ENCODE results near the gene GPR162. TPM values are rescaled to one million over a fixed set of nuclear protein-coding genes. Genes with fewer than 3 reads are reported as not detected.

GPR162 gene
- total and polyA plus RNA-seq, 8 donors, result 0.41 to 8.8 (median 1.5) TPM

DNA sequence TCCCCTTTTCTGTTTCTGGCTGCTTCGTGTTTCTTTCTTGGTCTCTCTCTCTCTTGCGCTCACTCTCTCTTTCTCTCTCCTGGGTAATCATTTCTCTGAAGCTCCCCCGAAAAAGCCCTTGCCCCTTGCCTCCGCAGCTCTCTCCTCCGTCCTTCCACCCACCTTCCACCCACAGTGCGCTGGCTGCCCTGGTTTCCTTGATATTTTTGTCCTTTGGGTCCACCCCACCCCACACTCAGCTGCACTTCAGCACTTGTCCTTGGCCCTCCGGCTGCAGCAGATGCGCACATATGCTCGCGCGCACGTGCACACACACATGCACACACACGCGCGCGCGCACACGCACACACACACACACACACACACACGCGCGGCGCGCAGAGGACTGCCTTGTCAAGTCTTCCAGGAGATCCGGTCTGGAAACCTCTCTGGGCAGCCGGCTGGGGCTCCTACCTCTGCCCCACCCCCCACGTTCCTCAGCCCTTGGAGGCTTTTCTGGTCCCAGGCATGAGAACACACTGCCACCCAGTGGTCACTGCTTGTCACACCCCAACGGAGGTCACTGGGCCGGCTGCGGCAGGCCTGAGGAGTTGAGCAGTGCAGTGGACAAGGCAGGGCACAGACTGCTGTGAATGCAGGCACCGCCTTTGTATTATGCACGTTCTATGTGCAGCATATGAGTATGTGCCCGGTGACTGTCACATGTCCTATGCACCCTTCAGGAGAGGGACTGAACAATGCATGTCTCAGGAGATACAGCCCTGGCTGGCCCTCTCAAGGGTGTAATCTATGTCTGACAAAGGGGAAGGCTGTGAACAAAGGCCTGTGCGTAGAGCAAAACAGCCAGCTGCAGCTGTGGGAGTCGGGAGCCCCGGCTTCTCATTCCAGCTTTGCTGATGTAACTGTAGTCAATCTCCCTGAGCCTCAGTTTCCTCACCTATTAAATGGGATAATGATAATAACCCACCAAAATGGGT is 42.8 kb upstream of the GPR162 start:
- ATAC-seq (peak; percentile 97 to 99 (median 98)), DNase-seq (peak; percentile 91 to 97 (median 94)), FAIRE-seq (peak; percentile 5)
- peak overlapping the region in 2 of 4 donors; percentile 27 to 47 for H3K4me3 ChIP-seq
- intact Hi-C loops (cut with DNase I), result no loop called here
- peak overlapping the region in 2 of 4 donors; percentile 5 to 44 for H3K27ac ChIP-seq
- WGBS, 2 donors, result 3 to 4% methylated on average over 35 of the region's 35 CpGs
- TF ChIP-seq, protein P1, sequence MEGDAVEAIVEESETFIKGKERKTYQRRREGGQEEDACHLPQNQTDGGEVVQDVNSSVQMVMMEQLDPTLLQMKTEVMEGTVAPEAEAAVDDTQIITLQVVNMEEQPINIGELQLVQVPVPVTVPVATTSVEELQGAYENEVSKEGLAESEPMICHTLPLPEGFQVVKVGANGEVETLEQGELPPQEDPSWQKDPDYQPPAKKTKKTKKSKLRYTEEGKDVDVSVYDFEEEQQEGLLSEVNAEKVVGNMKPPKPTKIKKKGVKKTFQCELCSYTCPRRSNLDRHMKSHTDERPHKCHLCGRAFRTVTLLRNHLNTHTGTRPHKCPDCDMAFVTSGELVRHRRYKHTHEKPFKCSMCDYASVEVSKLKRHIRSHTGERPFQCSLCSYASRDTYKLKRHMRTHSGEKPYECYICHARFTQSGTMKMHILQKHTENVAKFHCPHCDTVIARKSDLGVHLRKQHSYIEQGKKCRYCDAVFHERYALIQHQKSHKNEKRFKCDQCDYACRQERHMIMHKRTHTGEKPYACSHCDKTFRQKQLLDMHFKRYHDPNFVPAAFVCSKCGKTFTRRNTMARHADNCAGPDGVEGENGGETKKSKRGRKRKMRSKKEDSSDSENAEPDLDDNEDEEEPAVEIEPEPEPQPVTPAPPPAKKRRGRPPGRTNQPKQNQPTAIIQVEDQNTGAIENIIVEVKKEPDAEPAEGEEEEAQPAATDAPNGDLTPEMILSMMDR (IDR thresholded peaks at IDR 0.05), result peak; percentile 91 to 94 (median 93)
- peaks cover 0 to 6% (median 0%) of the 10 kb centered on the region in 3 donors for H3K4me1 ChIP-seq
- no peaks in the 10 kb centered on the region for H3K36me3 ChIP-seq
- no peaks in the 10 kb centered on the region for H3K9me3 ChIP-seq
- H3K27me3 ChIP-seq, result no peaks in the 10 kb centered on the region

DNA sequence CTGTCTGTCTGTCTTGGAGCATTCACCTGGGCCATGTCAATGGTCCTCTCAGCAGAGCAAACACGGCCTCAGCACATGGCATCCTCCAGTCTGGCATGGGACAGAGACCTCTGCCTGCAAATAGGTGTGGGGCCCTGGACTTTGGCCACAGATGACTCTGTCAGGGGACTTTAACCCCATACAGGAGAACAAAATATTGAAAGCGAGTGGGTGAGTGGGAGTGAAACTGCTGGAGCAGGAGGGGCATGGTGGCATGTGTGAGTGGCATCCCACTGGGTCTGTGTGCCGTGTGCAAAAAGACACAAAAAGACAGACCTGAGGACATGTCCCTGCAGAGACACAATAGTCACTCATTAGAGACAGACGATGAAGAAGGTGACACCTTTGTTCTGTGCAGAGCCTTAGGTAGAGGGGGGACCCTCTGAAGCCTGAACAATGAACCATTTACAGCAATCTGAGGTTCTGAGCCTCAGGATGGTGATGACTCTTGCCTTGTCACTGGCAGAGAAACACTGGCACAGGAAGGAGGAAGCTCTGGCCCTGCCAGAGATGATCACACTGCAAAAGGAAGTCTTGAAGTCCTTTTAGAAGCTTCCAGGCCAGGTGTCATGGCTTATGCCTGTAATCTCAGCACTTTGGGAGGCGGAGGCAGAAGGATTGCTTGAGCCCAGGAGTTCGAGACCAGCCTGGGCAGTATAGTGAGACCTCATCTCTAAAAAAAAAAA is 41.8 kb upstream of the GPR162 start:
- WGBS, 2 donors, result 68 to 74% methylated on average over 6 of the region's 6 CpGs
- TF ChIP-seq, protein P1 (IDR thresholded peaks at IDR 0.05), result no peak
- intact Hi-C loops (cut with DNase I), result loop anchor here in 1 of 3 donors (5.0 kb wide), 1 partner anchor 43 kb away; no protein-coding TSS in a partner anchor
- no peak for FAIRE-seq
- no peaks in the 10 kb centered on the region for H3K27me3 ChIP-seq
- H3K4me3 ChIP-seq, result no peak overlapping the region
- no peaks in the 10 kb centered on the region for H3K9me3 ChIP-seq
- peaks cover 0 to 6% (median 0%) of the 10 kb centered on the region in 3 donors for H3K4me1 ChIP-seq
- ATAC-seq, result no peak
- H3K36me3 ChIP-seq, result no peaks in the 10 kb centered on the region
- no peak overlapping the region for H3K27ac ChIP-seq
- DNase-seq, result no peak

DNA sequence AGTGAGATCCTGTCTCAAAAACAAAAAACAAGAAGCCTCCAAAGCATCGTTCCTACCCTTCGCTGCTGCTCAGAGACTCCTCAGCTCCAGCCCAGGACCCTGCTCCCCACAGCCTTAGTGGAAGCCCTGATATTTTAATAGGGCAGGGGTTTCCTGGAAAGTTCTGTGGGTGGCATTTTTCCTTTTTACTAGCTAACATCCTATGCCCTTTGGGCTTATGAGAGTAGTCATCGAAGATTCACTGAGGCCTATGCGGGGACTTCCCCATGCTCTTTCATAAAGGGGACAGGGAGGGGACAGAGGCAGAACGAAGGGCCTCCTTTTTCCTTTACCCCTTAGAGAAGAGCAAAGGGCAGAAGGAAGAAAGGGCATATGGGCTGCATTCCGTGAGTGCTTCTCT is 41.0 kb upstream of the GPR162 start:
- no peak overlapping the region for H3K4me3 ChIP-seq
- no peaks in the 10 kb centered on the region for H3K9me3 ChIP-seq
- FAIRE-seq, result no peak
- intact Hi-C loops (cut with DNase I), result loop anchor here in 1 of 3 donors (5.0 kb wide), 1 partner anchor 43 kb away; no protein-coding TSS in a partner anchor
- 80 to 90% methylated on average over 6 of the region's 6 CpGs for WGBS, 2 donors
- no peaks in the 10 kb centered on the region for H3K36me3 ChIP-seq
- H3K4me1 ChIP-seq, result peaks cover 0 to 4% (median 0%) of the 10 kb centered on the region in 3 donors
- H3K27ac ChIP-seq, result no peak overlapping the region
- no peaks in the 10 kb centered on the region for H3K27me3 ChIP-seq
- TF ChIP-seq, protein P1 (IDR thresholded peaks at IDR 0.05), result no peak
- ATAC-seq, result no peak
- DNase-seq, result no peak

DNA sequence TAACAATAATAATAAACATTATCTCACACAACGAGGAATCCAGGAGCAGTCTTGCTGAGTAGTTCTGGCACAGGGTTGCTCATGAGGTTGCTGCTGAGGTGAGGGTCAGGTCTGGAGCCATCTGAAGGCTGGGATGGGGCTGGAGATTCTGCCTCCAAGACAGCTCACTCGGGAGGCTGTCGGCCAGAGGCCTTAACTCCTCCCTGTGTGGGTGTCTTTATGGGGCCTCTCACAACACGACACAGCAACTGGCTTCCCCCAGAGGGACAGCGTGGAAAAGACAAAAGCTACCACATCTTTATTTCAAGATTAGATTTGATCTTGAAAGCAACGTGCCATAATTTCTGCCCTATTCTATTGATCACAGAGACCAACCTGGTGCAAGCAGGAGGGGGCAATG is 39.5 kb upstream of the GPR162 start:
- Histone ChIP-seq H3K27ac (no peak overlapping the region), H3K4me3 (no peak overlapping the region), H3K27me3 (no peaks in the 10 kb centered on the region), H3K4me1 (peaks cover 0 to 3% (median 0%) of the 10 kb centered on the region in 3 donors), H3K9me3 (no peaks in the 10 kb centered on the region), H3K36me3 (no peaks in the 10 kb centered on the region)
- ATAC-seq (no peak), FAIRE-seq (no peak), DNase-seq (no peak)
- WGBS, 2 donors, result 61 to 70% methylated on average over 6 of the region's 6 CpGs
- intact Hi-C loops (cut with DNase I), result loop anchor here in 1 of 3 donors (5.0 kb wide), 1 partner anchor 45 kb away; no protein-coding TSS in a partner anchor
- TF ChIP-seq, protein P1 (IDR thresholded peaks at IDR 0.05), result no peak
